ENCODE data around the gene KLHL29.

GRCh38 chr2:23639406-23639982 is 254.5 kb downstream of the KLHL29 start:
- TF ChIP-seq EP300 (conservative IDR thresholded peaks at IDR 0.05; ENCODE audit: poor library complexity, severe bottlenecking) (no peak), CTCF (IDR thresholded peaks at IDR 0.05; ENCODE audit: poor library complexity, severe bottlenecking) (no peak), POLR2AphosphoS5 (IDR thresholded peaks at IDR 0.05) (no peak)
